ENCODE measurements around the gene TBX3.
A peak's percentile ranks its signal among the peaks of the same experiment; 100 is the strongest.

Gene TBX3

DNA sequence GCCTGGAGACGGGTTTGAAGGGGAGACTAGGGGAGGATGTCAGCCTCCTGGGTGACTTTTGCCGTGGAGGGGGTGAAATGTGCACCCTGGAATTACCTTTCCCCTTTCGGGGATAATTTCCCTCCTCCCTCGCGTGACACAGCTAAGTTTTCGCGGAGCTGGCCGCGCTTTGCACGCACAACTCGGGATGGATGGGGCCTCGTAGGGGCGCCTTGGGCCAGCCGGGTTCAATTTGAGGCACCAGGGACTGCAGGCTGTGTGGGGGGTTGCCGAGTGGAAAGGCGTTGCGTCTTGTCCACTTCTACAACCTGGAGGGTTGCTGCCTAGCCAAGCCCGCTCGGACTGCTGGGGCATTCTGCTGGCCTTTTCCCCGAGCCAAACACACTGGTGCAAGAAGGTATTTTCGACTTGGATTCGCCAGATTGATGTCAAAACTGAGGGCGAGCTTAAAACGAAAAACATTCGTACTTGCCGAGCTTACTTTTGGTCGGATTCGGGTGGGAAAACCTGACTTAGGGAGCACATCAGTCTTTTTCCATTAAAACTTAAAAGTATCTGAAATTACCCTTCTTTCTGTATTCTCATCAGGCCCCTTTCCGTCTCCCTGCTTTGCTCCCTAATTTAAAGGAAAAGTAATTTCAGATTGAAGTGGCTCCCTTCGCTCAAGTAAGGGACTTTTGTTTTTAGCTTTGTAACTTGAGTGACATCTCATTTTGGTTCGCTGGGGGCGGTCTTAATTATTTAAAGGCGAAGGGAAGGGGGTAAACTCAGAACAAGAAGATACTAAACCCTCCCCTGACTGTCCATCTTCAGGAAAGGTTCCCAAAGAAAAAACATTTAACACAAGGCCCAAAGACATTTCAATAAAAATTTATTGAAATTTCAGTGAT lies 14.3 kb downstream of the TBX3 start:
- Histone ChIP-seq H3K9ac (ENCODE audit: low read depth, low read length) (no peak overlapping the region), H3K27me3 (ENCODE audit: control insufficient read depth, insufficient read depth, low read length) (peaks cover 88% of the 10 kb centered on the region), H3K4me3 (ENCODE audit: low read depth, low read length) (peak overlapping the region; percentile 43), H3K36me3 (ENCODE audit: control insufficient read depth, insufficient read depth, low read length) (no peaks in the 10 kb centered on the region), H3K9me3 (ENCODE audit: control insufficient read depth, insufficient read depth, low read length) (no peaks in the 10 kb centered on the region), H3K4me1 (ENCODE audit: control insufficient read depth, insufficient read depth, low read length) (peaks cover 10% of the 10 kb centered on the region)

DNA sequence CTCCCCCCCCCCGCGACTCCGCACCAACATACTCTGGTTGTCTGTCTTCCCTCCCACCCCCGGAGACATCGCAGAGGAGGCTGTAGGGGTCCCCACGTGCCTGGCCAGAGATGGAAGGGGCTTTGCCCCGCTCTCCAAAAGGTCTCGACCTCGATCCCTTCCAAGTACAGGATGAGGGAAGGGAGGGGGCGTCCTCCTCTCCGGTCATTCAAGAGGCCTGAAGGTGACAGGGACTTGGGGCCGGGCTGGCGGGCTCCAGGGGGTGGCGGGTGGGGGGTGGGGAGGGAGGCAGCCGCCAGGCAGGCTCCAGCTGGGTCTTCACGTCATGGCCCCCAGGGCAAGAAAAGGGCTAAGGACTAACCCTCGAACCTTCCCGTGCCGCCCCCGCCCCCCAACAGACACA lies 15.1 kb downstream of the TBX3 start:
- peaks cover 10% of the 10 kb centered on the region for H3K4me1 ChIP-seq (ENCODE audit: control insufficient read depth, insufficient read depth, low read length)
- peak overlapping the region; percentile 43 for H3K4me3 ChIP-seq (ENCODE audit: low read depth, low read length)
- H3K9ac ChIP-seq (ENCODE audit: low read depth, low read length), result no peak overlapping the region
- H3K36me3 ChIP-seq (ENCODE audit: control insufficient read depth, insufficient read depth, low read length), result no peaks in the 10 kb centered on the region
- peaks cover 88% of the 10 kb centered on the region for H3K27me3 ChIP-seq (ENCODE audit: control insufficient read depth, insufficient read depth, low read length)
- no peaks in the 10 kb centered on the region for H3K9me3 ChIP-seq (ENCODE audit: control insufficient read depth, insufficient read depth, low read length)

DNA sequence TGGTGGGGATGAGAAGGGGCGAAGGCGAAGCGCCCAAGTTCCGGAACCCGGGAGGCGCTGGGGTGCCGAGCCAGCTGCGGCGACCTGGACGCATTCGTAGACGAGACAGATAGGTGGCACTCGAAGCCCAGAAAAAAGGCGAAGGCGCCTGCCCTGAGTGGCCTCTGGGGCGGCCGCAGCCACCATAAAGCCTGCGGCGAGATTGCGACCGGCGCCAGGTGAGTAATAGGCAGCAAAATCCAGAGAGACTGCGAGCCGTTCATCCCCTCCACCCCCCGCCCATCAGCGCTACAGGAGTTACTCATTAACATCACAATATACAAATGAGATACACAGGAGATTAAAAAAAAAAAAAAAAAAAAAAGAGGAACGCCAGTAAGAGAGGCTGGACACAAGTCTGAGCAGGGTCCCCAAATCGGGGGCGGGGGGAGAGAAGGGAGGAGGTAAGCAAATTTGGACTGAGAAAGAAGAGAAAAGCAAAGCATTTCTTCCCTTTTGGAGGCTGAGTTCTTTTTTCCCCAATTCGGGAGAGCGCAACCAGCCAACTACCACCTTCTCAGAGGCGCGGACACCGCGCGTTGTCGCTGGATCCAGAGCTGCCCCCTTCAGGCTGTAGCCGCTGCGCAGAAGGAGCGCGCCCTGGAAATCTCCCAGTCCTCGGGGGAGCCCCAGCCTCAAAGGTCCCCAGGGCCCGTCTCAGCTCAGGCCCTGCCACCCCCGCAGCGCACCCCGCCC lies 15.7 kb downstream of the TBX3 start:
- Histone ChIP-seq H3K9ac (ENCODE audit: low read depth, low read length) (no peak overlapping the region), H3K4me1 (ENCODE audit: control insufficient read depth, insufficient read depth, low read length) (peaks cover 13% of the 10 kb centered on the region), H3K27me3 (ENCODE audit: control insufficient read depth, insufficient read depth, low read length) (peaks cover 88% of the 10 kb centered on the region), H3K9me3 (ENCODE audit: control insufficient read depth, insufficient read depth, low read length) (no peaks in the 10 kb centered on the region), H3K4me3 (ENCODE audit: low read depth, low read length) (peak overlapping the region; percentile 39), H3K36me3 (ENCODE audit: control insufficient read depth, insufficient read depth, low read length) (no peaks in the 10 kb centered on the region)

DNA sequence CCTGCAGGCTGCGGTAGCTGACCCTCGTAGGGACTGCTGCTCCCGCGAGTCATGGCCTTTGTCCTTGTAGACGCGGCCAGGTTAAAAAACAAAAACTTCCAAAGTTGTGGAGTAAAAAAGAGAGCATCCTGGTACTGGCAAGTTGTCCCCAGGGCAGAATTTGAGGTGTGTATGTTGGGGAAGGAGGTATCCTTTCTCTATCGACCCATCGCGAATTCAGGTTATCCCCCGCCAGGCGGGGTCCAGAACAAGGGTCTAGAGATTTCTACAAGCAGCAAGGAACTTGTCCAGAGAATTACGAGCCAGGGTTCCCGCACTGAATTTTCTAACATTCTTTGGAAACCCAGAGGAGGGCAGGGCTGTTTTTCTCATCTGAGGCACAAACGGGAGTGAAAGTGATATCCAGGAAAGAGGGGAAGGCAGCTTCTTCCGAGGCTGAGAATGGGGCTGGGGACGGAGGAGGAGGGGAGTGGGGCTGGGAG lies 16.3 kb downstream of the TBX3 start:
- Histone ChIP-seq H3K9me3 (ENCODE audit: control insufficient read depth, insufficient read depth, low read length) (no peaks in the 10 kb centered on the region), H3K9ac (ENCODE audit: low read depth, low read length) (no peak overlapping the region), H3K36me3 (ENCODE audit: control insufficient read depth, insufficient read depth, low read length) (no peaks in the 10 kb centered on the region), H3K27me3 (ENCODE audit: control insufficient read depth, insufficient read depth, low read length) (peaks cover 88% of the 10 kb centered on the region), H3K4me3 (ENCODE audit: low read depth, low read length) (peak overlapping the region; percentile 39), H3K4me1 (ENCODE audit: control insufficient read depth, insufficient read depth, low read length) (peaks cover 16% of the 10 kb centered on the region)

DNA sequence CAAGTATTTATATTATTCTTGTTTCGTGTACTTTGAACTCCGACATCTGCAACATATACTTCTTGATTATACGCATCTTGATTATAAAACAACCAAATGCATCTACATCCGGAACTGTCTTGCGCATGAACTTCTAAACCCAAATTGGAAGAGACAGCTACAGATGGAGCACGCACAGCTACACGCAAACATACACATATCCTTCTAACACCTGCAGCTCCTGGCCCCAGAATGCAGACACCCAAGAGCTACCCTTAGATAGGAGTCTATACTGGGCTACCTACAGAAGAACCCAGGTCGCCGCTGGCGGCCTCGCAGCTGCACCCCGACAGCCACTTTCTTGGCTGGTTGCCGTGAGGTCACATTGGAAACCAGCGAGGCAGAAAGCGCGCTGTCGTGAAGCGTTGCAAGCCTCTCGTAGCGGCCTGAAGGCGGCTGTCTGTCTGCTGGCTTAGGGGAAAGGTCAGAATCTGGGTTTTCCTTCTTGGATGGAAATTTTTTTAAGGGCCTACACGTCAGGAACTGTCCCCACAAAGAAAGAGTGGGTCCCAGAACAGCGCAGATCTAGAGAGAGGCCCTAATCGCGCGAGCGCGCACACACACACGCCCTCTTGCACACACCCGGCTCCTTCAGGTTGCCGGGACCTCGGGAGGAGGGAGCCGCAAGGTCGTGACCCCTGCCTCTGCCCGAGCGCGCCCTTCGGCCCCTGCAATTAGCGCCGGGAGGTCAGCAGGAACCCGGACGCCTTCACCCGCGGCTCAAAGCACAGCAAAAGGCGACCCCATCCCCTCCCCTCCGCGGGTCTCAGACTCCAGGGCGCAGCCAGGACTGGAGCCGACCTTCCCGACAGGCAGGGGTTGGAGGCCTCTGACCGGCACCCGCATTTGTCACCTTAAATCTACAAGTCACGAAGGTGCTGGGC lies 17.0 kb downstream of the TBX3 start:
- Histone ChIP-seq H3K4me1 (ENCODE audit: control insufficient read depth, insufficient read depth, low read length) (peaks cover 15% of the 10 kb centered on the region), H3K27me3 (ENCODE audit: control insufficient read depth, insufficient read depth, low read length) (peaks cover 84% of the 10 kb centered on the region), H3K9me3 (ENCODE audit: control insufficient read depth, insufficient read depth, low read length) (no peaks in the 10 kb centered on the region), H3K4me3 (ENCODE audit: low read depth, low read length) (peak overlapping the region; percentile 39), H3K36me3 (ENCODE audit: control insufficient read depth, insufficient read depth, low read length) (no peaks in the 10 kb centered on the region), H3K9ac (ENCODE audit: low read depth, low read length) (no peak overlapping the region)

DNA sequence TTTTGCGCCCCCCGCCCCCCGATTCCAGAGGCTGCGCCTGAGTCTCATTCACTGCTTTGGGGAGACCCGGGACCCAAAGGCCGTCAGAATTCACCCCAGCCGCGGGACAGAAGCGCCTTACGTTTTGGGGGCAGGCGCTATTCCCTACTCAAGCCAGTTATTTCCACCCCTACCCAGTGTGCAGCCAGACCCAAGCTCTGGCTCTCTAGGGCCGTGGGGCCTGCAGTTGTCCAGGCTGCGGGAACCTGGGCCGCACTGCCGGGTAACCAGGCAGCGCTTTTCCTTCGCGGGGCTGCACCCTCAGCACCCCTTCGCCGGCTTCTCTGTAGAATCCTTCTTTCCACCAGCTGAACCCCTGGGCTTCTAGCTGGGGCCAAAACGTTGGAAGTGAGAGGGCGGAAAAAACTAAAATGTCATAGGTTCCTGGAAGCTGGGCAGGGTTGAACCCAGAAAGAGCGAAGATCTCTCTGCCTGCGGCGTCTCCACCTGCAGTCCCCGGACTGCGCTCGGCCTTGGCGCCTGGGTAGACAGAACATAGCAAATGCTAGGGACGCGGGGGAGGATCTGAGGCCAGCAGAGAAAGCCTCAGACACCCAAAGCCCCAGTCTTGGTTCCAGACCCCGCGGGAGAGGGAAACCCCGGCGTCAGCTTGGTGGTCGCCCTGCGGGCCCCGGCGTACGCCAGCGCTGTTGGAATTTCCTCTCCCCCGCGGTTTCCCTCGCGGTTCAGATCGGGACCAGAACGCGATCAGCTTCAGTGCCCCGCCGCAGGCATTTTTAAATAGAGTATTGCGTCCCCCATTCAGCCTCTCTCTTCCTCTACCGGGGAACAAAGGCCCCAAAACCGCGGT lies 18.3 kb downstream of the TBX3 start:
- Histone ChIP-seq H3K4me3 (ENCODE audit: low read depth, low read length) (peak overlapping the region; percentile 19), H3K9me3 (ENCODE audit: control insufficient read depth, insufficient read depth, low read length) (no peaks in the 10 kb centered on the region), H3K27me3 (ENCODE audit: control insufficient read depth, insufficient read depth, low read length) (peaks cover 70% of the 10 kb centered on the region), H3K4me1 (ENCODE audit: control insufficient read depth, insufficient read depth, low read length) (peaks cover 15% of the 10 kb centered on the region), H3K9ac (ENCODE audit: low read depth, low read length) (no peak overlapping the region), H3K36me3 (ENCODE audit: control insufficient read depth, insufficient read depth, low read length) (no peaks in the 10 kb centered on the region)

DNA sequence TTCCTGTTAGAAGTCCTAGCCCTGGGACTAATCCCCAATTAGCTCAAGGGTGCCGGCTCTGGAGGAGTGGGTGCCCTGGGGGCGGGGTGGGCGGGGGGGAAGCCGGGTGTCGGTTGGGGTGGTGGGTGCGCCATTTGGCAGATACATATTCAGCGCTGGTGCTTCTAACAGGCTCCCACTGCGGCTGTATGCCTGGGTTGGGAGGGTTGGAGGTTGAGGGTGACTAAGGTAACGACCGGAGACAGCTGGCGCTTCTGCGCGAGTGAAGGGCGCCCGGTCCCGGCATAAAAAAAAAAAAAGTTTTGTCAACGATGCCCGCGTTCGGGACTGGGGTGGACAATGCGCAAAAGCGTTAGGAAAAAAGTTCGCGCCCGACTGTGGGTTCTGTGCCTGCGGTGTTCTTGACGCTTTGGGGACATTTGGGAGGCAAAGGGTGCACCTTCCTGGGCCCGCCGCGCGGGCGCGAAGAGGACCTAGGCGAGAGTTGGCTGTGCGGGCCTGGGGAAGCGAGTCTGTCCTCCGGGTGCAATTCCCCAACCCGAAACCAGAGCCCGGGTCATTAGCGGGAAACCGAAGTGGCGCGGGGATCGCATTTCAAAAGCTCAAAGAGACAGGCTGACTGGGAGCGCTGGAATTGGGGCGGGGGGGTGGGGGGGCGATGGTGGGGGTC lies 19.2 kb downstream of the TBX3 start:
- Histone ChIP-seq H3K9me3 (ENCODE audit: control insufficient read depth, insufficient read depth, low read length) (no peaks in the 10 kb centered on the region), H3K4me3 (ENCODE audit: low read depth, low read length) (peak overlapping the region; percentile 22), H3K36me3 (ENCODE audit: control insufficient read depth, insufficient read depth, low read length) (no peaks in the 10 kb centered on the region), H3K27me3 (ENCODE audit: control insufficient read depth, insufficient read depth, low read length) (peaks cover 64% of the 10 kb centered on the region), H3K9ac (ENCODE audit: low read depth, low read length) (no peak overlapping the region), H3K4me1 (ENCODE audit: control insufficient read depth, insufficient read depth, low read length) (peaks cover 15% of the 10 kb centered on the region)

DNA sequence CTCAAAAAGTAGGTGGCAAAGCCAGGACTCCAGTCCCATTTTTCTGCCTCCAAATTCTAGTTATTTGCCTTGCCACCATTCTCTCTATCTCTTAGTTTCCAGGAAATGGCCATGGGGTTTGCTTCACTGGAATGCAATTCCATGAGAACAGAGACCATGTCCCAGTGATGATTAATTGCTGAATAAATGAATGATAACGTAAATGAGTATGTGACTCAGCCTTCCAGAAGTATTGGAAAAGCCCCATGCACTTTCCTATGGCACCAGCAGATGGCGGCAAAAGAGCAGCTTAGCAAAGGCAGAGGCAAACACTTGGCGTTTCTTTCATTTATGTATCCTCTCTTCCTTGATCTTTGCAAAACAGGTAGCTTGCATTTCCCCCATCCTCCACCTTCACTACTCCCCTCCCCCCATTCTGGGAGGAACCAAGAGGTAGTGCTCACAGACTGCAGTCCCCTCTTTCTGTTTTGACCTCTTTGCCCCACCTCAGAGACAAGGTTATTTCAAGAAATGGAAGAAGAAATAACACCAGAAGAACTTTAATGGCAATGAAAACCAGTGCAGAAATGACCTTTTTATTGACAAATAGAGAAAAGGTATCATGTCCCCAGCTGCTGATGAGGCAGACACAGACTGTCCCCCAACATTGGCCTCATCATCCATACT lies 21.3 kb downstream of the TBX3 start:
- peaks cover 55% of the 10 kb centered on the region for H3K27me3 ChIP-seq (ENCODE audit: control insufficient read depth, insufficient read depth, low read length)
- peaks cover 21% of the 10 kb centered on the region for H3K4me1 ChIP-seq (ENCODE audit: control insufficient read depth, insufficient read depth, low read length)
- no peaks in the 10 kb centered on the region for H3K36me3 ChIP-seq (ENCODE audit: control insufficient read depth, insufficient read depth, low read length)
- H3K9ac ChIP-seq (ENCODE audit: low read depth, low read length), result no peak overlapping the region
- H3K4me3 ChIP-seq (ENCODE audit: low read depth, low read length), result peak overlapping the region; percentile 3
- no peaks in the 10 kb centered on the region for H3K9me3 ChIP-seq (ENCODE audit: control insufficient read depth, insufficient read depth, low read length)

DNA sequence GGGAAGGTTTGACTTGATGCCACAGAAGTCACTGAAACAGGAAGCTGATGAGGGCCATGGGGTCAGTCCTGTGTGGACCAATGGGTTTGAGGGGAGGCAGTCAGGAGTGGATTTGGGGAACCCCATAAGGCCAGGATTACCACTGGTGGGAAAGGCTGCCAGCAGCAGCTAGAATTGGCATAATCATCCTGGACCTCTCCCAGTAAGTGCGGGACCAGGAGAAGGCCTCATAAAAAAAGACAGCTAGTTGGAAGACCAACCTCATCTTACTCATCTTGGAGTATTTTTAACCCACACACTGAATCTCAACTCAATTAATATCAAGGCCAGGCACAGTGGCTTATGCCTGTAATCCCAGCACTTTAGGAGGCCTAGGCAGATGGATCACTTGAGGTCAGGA lies 22.7 kb downstream of the TBX3 start:
- Histone ChIP-seq H3K36me3 (ENCODE audit: control insufficient read depth, insufficient read depth, low read length) (no peaks in the 10 kb centered on the region), H3K27me3 (ENCODE audit: control insufficient read depth, insufficient read depth, low read length) (peaks cover 41% of the 10 kb centered on the region), H3K4me3 (ENCODE audit: low read depth, low read length) (no peak overlapping the region), H3K4me1 (ENCODE audit: control insufficient read depth, insufficient read depth, low read length) (peaks cover 32% of the 10 kb centered on the region), H3K9ac (ENCODE audit: low read depth, low read length) (no peak overlapping the region), H3K9me3 (ENCODE audit: control insufficient read depth, insufficient read depth, low read length) (no peaks in the 10 kb centered on the region)

DNA sequence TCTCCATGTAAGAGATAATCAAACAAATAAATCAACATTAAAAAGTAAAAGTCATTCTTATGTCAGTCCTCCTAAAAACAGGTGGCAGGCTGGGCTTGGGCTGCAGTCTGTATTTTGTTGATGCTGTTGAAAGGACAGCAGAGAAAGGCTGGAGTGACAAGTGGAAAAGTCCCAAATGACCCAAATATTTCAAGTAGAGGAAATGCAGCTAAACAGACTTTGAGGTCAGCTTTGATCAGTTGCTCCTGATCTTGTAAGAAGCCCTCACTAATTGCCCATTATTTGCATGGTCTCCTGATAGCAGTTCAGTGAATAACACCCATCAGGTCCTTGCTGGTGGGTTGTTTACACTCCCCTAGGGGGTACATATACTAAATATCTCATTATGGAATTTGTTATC lies 24.9 kb downstream of the TBX3 start:
- Histone ChIP-seq H3K36me3 (ENCODE audit: control insufficient read depth, insufficient read depth, low read length) (no peaks in the 10 kb centered on the region), H3K9ac (ENCODE audit: low read depth, low read length) (no peak overlapping the region), H3K4me3 (ENCODE audit: low read depth, low read length) (no peak overlapping the region), H3K9me3 (ENCODE audit: control insufficient read depth, insufficient read depth, low read length) (no peaks in the 10 kb centered on the region), H3K27me3 (ENCODE audit: control insufficient read depth, insufficient read depth, low read length) (peaks cover 22% of the 10 kb centered on the region), H3K4me1 (ENCODE audit: control insufficient read depth, insufficient read depth, low read length) (peaks cover 34% of the 10 kb centered on the region)
